Neural cell (in vitro differentiated cells): Measurements from ENCODE around the gene EPO.

Experiments used
- MXI1 ChIP-seq: fragments of 450-650 bp; conservative IDR thresholded peaks from 2 replicates; pipeline ENCODE4 v1.6.1; 2014; ENCODE audit warnings: antibody characterized with exemption, mild to moderate bottlenecking; ENCODE audit not compliant: poor library complexity, severe bottlenecking
- TF ChIP-seq, protein P1 (sequence below): fragments of 450-650 bp; IDR thresholded peaks from 2 replicates; pipeline ENCODE4 v1.5.1; 2014; ENCODE audit warnings: antibody characterized with exemption, mild to moderate bottlenecking, moderate library complexity; ENCODE audit not compliant: poor library complexity, severe bottlenecking

- TF ChIP-seq MXI1 = no peak
- TF ChIP-seq, protein P1, sequence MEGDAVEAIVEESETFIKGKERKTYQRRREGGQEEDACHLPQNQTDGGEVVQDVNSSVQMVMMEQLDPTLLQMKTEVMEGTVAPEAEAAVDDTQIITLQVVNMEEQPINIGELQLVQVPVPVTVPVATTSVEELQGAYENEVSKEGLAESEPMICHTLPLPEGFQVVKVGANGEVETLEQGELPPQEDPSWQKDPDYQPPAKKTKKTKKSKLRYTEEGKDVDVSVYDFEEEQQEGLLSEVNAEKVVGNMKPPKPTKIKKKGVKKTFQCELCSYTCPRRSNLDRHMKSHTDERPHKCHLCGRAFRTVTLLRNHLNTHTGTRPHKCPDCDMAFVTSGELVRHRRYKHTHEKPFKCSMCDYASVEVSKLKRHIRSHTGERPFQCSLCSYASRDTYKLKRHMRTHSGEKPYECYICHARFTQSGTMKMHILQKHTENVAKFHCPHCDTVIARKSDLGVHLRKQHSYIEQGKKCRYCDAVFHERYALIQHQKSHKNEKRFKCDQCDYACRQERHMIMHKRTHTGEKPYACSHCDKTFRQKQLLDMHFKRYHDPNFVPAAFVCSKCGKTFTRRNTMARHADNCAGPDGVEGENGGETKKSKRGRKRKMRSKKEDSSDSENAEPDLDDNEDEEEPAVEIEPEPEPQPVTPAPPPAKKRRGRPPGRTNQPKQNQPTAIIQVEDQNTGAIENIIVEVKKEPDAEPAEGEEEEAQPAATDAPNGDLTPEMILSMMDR = no peak
Measured at GRCh38 chr7:100706672-100707311, 13.5 kb upstream of the EPO start.
